Ishikawa (cell line): Measurements from ENCODE around the gene LSM14B.

ENCODE experiments used
- CEBPB ChIP-seq: IDR thresholded peaks from 2 replicates; pipeline ENCODE4 v1.6.1; 2012
- CREB1 ChIP-seq: IDR thresholded peaks from 2 replicates; pipeline ENCODE4 v1.6.1; 2012; ENCODE audit warnings: low read depth
- EGR1 ChIP-seq: IDR thresholded peaks from 2 replicates; pipeline ENCODE4 v1.6.1; 2012
- EP300 ChIP-seq: IDR thresholded peaks from 2 replicates; pipeline ENCODE4 v1.6.1; 2012; ENCODE audit warnings: borderline replicate concordance
- FOXM1 ChIP-seq: IDR thresholded peaks from 2 replicates; pipeline ENCODE4 v1.6.1; 2012; ENCODE audit warnings: low read depth, borderline replicate concordance
- NFIC ChIP-seq: IDR thresholded peaks from 2 replicates; pipeline ENCODE4 v1.6.1; 2012
- RAD21 ChIP-seq: IDR thresholded peaks from 2 replicates; pipeline ENCODE4 v1.6.1; 2012; ENCODE audit warnings: low read depth
- TAF1 ChIP-seq: IDR thresholded peaks from 2 replicates; pipeline ENCODE4 v1.6.1; 2012; ENCODE audit warnings: low read depth, mild to moderate bottlenecking
- TCF12 ChIP-seq: IDR thresholded peaks from 2 replicates; pipeline ENCODE4 v1.6.1; 2012; ENCODE audit warnings: low read depth
- TEAD4 ChIP-seq: IDR thresholded peaks from 2 replicates; pipeline ENCODE4 v1.6.1; 2012
- YY1 ChIP-seq: IDR thresholded peaks from 2 replicates; pipeline ENCODE4 v1.6.1; 2012; ENCODE audit warnings: low read depth
- ZBTB7A ChIP-seq: IDR thresholded peaks from 2 replicates; pipeline ENCODE4 v1.6.1; 2012; ENCODE audit warnings: low read depth
- TF ChIP-seq, protein P1 (sequence below): IDR thresholded peaks from 2 replicates; pipeline ENCODE4 v1.6.1; 2012
- TF ChIP-seq, protein P2 (sequence below): IDR thresholded peaks from 2 replicates; pipeline ENCODE4 v1.6.1; 2012
- TF ChIP-seq, protein P3 (sequence below): IDR thresholded peaks from 2 replicates; pipeline ENCODE4 v1.6.1; 2012; ENCODE audit warnings: low read depth, mild to moderate bottlenecking

LSM14B gene

DNA sequence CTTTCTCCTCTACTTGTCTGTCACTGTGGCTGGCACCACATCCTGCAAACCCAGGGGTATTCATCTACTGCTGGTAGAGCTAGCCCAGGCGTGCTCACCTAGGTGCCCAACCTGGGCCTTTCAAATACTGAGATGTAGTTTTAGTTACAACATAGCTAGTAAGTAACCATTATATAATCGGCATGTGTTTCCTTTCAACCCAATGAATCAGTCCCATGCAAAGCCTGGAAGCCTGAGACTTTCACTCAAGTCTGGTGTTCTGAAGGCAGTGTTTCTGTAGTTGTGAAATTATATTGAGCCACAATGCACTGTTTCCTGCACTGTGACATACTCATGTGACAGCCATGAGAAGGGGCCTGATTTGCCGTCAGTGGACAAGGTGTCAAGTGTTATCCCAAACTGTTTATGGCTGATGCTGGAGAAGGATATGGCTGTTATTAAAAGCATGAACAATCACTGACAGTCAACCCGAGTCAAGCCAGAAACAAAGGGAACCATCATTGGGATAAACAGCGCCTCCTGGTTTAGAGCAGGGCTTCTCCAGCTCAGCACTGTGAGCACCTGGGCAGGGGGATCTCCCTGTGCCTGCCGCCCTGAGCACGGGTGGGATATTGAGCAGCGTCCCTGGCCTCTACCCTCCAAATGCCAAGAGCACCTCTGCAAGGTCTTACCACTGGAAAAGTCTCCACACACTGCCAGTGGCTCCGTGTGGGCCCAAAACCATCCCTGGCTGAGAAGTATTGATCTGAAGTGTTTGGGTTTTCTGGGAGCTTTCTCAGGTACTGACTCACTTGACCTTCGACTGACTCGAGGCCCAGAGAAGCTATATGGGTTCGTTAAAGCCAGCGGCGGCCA, 19.3 kb downstream of the LSM14B start:
- TF ChIP-seq EP300 (no peak), RAD21 (no peak), TCF12 (no peak), TEAD4 (no peak), YY1 (no peak), ZBTB7A (no peak), EGR1 (no peak), NFIC (no peak), TAF1 (no peak), FOXM1 (no peak), CEBPB (no peak), CREB1 (no peak)
- TF ChIP-seq, protein P1, sequence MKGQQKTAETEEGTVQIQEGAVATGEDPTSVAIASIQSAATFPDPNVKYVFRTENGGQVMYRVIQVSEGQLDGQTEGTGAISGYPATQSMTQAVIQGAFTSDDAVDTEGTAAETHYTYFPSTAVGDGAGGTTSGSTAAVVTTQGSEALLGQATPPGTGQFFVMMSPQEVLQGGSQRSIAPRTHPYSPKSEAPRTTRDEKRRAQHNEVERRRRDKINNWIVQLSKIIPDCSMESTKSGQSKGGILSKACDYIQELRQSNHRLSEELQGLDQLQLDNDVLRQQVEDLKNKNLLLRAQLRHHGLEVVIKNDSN: no peak
- TF ChIP-seq, protein P2, sequence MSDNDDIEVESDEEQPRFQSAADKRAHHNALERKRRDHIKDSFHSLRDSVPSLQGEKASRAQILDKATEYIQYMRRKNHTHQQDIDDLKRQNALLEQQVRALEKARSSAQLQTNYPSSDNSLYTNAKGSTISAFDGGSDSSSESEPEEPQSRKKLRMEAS: no peak
- TF ChIP-seq, protein P3, sequence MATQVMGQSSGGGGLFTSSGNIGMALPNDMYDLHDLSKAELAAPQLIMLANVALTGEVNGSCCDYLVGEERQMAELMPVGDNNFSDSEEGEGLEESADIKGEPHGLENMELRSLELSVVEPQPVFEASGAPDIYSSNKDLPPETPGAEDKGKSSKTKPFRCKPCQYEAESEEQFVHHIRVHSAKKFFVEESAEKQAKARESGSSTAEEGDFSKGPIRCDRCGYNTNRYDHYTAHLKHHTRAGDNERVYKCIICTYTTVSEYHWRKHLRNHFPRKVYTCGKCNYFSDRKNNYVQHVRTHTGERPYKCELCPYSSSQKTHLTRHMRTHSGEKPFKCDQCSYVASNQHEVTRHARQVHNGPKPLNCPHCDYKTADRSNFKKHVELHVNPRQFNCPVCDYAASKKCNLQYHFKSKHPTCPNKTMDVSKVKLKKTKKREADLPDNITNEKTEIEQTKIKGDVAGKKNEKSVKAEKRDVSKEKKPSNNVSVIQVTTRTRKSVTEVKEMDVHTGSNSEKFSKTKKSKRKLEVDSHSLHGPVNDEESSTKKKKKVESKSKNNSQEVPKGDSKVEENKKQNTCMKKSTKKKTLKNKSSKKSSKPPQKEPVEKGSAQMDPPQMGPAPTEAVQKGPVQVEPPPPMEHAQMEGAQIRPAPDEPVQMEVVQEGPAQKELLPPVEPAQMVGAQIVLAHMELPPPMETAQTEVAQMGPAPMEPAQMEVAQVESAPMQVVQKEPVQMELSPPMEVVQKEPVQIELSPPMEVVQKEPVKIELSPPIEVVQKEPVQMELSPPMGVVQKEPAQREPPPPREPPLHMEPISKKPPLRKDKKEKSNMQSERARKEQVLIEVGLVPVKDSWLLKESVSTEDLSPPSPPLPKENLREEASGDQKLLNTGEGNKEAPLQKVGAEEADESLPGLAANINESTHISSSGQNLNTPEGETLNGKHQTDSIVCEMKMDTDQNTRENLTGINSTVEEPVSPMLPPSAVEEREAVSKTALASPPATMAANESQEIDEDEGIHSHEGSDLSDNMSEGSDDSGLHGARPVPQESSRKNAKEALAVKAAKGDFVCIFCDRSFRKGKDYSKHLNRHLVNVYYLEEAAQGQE: no peak

DNA sequence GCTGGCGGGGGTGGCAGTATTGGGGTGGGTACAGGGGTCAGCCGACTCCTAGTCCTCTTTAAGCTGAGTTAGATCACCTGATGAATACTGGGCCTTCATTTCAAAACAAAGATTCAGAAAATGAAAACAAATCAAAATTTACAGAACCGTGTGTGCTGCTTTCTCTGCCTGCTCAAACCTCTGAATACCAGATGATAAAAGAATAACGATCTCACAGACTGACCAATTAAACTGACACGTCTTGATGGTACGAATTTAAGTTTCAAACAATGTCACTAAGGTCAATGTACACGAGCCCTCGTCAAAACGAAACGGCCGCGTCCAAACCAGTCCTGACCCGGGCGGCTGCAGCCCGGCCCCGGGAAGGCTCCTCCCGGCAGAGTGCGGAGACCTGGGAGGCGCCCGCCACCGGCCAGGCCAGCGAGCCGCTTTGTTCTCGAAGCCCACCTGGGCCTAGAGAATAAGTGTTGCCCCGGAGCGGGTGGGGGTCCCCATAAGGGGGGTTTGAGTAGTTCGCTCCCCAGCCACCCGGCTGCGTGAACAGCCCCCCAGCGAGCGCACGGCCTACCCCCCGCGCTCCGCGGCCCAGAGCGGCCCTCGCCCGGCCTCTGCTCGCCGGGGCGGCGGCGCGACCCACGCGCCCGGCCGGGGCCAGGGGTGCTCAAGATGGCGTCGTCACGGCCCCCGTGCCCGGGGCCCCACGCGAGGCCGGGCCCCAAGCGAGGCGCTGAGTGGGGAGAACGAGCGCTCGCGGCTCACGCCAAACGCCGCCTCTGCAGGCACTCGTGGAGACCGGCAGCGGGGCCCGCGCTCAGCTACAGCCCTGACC, 20.2 kb downstream of the LSM14B start:
- TF ChIP-seq FOXM1: no peak
- no peak for TF ChIP-seq CEBPB
- TF ChIP-seq, protein P2: no peak
- TF ChIP-seq EGR1: no peak
- TF ChIP-seq YY1: peak; percentile 8; the same call in 1 of the 2 replicates
- no peak for TF ChIP-seq TAF1
- TF ChIP-seq CREB1: no peak

DNA sequence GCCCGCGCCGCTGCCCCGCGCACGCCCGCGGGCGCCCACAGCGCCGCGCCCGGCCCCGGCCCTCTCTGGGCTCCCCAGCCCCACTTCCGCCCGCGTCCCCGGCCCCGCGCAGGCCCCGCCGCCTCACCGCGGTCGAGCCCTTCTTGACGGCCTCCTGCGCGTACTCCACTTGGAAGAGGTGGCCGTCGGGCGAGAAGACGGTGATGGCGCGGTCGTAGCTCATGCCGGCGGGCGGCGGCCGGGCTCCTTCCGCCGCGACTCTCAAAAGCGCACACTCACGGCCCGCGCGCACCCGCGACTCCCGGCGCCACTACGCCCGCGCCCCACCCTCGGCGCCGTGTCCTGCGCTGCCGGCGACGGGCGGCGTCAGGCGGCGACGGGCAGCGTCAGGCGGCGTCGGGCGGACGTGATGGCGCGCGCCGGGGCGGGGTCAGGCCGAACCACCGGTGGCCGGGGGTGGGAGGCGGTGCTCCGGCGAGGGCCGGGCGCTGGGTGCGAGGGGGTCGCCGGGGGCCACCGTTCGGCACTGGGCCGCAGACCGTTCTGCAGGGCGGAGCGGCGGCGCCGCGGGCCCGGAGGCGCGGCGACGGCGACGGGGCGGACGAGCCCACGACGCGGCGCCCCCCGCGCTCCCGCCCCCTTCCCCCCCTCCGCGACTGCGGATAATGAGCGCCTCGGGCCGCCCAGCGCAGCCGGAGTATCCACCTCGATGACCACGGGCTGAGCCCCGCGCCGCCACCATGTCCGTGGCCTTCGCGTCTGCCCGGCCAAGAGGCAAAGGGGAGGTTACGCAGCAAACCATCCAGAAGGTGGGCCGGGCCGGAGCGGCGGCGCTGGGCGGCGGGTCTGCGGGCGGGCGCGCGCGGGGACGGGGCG, 21.0 kb downstream of the LSM14B start, which contains the start of the genes PSMA7 and SS18L1:
PSMA7 (minus strand) TSS at position 314 of the 876 bp plus-strand sequence; CDS start at position 223, 91 bp downstream.
SS18L1 (plus strand) TSS at position 689 of the 876 bp plus-strand sequence; CDS start at position 741, 52 bp downstream.
- TF ChIP-seq TAF1 (peak; percentile 34; the same call in 1 of the 2 replicates), EGR1 (no peak), TEAD4 (no peak), EP300 (no peak), YY1 (peak; percentile 74), CREB1 (0 out of 2 replicates have a peak, but pooled peaks have one; percentile 15)
- TF ChIP-seq, protein P2: no peak; the same call in 1 of the 2 replicates
- TF ChIP-seq, protein P3: no peak

DNA sequence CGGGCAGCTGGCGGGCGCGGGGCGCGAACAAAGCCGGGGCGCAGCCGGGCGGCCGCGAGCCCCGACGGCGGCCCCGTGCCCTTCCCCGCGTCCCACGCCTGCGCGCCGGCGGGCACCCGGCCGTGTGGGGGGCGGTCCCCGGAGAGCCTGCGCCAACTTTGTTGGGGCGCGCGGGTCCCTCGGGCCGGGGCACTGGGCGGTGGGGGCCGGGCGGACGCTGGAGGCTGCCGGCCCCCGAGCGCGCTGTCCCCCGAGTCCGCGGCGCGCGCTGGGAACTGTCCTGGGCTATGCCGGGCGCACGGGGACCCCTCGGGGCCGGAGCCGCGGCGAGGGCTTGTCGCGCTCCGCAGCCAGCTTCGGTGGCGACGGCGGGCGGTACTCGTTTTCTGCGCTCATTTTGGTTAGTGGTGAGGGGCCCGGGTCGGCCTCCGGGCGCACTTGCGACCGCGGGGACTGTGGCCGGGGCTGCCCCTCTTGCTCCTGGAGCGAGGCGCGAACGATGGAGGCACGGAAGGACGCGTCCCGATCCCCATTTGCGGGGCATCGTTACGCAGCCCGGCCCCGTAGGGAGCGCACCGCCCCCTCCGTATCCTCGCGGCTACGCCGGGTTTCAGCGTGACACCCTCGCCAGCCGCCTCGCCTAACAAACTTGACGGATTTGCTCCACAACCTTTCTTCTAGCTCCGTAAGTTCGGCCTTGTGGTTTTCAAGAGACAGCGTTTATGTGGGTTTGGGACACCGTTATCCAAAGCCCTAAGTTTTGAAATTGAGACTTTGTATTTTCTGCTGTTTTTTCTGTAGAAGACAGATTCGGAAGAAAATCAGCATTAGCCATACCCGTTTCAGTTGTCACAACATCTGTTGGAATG, 21.9 kb downstream of the LSM14B start:
- TF ChIP-seq TAF1 (peak; percentile 53; the same call in 1 of the 2 replicates), TCF12 (no peak), TEAD4 (0 out of 2 replicates have a peak, but pooled peaks have one; percentile 18), ZBTB7A (0 out of 2 replicates have a peak, but pooled peaks have one; percentile 52)
- TF ChIP-seq, protein P3: no peak
- TF ChIP-seq, protein P2: peak; percentile 89
